ENCODE measurements around the gene TNF.

TNF gene

DNA sequence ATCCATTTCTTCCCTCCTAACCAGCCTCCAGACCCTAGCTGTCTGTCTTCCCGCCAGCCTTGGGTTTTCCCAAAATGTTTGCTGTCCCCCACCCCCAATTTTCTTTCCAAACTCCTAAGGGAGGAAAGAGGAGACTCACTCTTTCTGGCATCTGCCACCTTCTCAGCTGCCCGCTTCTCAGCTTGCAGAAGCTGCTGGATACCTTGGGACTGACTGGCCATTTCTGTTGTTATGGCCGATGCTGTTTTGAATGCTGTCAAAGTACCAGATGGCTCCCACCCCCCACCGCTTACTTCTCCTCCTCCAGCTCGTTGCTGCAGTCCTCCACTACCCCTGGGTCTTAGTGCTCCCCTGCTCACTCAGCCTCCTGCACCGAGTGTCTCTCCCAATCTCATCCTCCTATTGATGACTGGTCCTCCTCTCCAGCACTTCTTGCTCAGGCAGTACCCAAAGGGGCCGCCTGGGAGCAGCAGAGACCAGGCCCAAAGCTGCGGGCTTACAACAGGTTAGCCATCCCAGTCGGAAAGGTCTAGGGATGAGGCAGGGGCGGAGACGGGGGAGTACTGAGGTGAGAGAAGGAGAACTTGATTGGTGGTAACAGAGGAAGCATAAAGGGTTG lies 28.9 kb upstream of the TNF start, which contains the start of gene ATP6V1G2:
Gene ATP6V1G2, minus strand, starts transcription at position 270 of the 619 bp plus-strand sequence. Its CDS starts 49 bp downstream, at position 221.
- peak within 1 kb of the TSS; percentile 43 for H3K4me3 ChIP-seq (ENCODE audit: severe bottlenecking)
- peak; percentile 78 for ATAC-seq (ENCODE audit: low read depth)

DNA sequence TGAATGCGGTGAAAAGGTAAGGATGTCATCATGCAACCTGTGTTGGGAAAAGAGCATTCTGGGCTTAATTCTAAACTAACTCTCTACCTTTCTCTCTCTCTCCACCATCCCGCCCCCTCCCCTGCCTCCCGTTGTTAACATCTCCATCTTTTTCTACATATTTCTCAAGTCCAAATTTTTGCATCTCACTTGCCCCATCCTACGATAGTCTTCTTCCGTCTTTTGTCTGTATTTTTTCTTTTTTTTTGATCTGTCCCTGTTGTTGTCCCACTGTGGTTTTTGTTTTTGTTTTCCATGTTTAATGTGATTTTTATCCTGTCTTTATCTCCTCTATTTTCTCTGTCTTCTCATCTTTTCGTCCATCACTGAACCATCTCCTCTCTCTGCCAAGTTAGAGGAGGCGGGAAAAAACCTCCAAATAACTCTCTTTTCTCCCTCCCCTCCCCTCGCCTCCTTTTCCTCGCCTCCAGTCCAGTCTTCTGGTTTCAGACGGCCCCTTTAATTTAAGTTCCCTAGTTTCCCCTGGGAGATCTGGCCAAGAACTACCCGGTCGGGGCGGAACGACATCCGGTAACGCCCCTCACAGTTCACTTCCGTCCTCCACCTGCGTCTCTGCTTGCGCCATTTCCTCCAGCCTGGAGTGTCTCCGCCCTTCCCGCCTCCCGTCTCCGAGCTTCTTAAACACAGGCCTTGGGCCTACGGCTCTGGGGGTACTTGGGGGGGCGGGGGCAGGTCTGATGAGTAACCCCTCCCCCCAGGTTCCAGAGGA lies 28.2 kb upstream of the TNF start, which contains the start of gene NFKBIL1:
Gene NFKBIL1, plus strand, starts transcription at position 651 of the 769 bp plus-strand sequence. Its CDS starts 87 bp downstream, at position 738.
- peak; percentile 84 for ATAC-seq (ENCODE audit: low read depth)
- no peaks in the 10 kb centered on the region for H3K9me3 ChIP-seq (ENCODE audit: severe bottlenecking)
- H3K4me3 ChIP-seq (ENCODE audit: severe bottlenecking) = peak within 1 kb of the TSS; percentile 43
- no peaks in the 10 kb centered on the region for H3K27me3 ChIP-seq (ENCODE audit: insufficient read depth, poor library complexity, severe bottlenecking)
- H3K36me3 ChIP-seq (ENCODE audit: low read depth) = peaks cover 47% of the 10 kb centered on the region
- H3K4me1 ChIP-seq (ENCODE audit: insufficient read depth, poor library complexity, severe bottlenecking) = peaks cover 7% of the 10 kb centered on the region
- peak; percentile 94 for DNase-seq (ENCODE audit: low spot score)
- H3K27ac ChIP-seq (ENCODE audit: poor library complexity, severe bottlenecking) = peak within 1 kb of the TSS; percentile 58
- TF ChIP-seq, protein P1, sequence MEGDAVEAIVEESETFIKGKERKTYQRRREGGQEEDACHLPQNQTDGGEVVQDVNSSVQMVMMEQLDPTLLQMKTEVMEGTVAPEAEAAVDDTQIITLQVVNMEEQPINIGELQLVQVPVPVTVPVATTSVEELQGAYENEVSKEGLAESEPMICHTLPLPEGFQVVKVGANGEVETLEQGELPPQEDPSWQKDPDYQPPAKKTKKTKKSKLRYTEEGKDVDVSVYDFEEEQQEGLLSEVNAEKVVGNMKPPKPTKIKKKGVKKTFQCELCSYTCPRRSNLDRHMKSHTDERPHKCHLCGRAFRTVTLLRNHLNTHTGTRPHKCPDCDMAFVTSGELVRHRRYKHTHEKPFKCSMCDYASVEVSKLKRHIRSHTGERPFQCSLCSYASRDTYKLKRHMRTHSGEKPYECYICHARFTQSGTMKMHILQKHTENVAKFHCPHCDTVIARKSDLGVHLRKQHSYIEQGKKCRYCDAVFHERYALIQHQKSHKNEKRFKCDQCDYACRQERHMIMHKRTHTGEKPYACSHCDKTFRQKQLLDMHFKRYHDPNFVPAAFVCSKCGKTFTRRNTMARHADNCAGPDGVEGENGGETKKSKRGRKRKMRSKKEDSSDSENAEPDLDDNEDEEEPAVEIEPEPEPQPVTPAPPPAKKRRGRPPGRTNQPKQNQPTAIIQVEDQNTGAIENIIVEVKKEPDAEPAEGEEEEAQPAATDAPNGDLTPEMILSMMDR (IDR thresholded peaks at IDR 0.05; ENCODE audit: poor library complexity, severe bottlenecking) = peak; percentile 86

More for the DNA sequence above, 28.9 kb upstream of the TNF start, which contains the start of gene ATP6V1G2:
- Histone ChIP-seq H3K27me3 (ENCODE audit: insufficient read depth, poor library complexity, severe bottlenecking) (no peaks in the 10 kb centered on the region), H3K9me3 (ENCODE audit: severe bottlenecking) (no peaks in the 10 kb centered on the region), H3K36me3 (ENCODE audit: low read depth) (peaks cover 41% of the 10 kb centered on the region), H3K27ac (ENCODE audit: poor library complexity, severe bottlenecking) (peak within 1 kb of the TSS; percentile 58), H3K4me1 (ENCODE audit: insufficient read depth, poor library complexity, severe bottlenecking) (peaks cover 7% of the 10 kb centered on the region)
- peak; percentile 94 for DNase-seq (ENCODE audit: low spot score)
- TF ChIP-seq, protein P1 (IDR thresholded peaks at IDR 0.05; ENCODE audit: poor library complexity, severe bottlenecking) = peak; percentile 99

GRCh38 chr6:31547727-31548543 lies 27.4 kb upstream of the TNF start:
- no peaks in the 10 kb centered on the region for H3K9me3 ChIP-seq (ENCODE audit: severe bottlenecking)
- H3K4me1 ChIP-seq (ENCODE audit: insufficient read depth, poor library complexity, severe bottlenecking) = peaks cover 7% of the 10 kb centered on the region
- H3K36me3 ChIP-seq (ENCODE audit: low read depth) = peaks cover 49% of the 10 kb centered on the region
- TF ChIP-seq, protein P1 (IDR thresholded peaks at IDR 0.05; ENCODE audit: poor library complexity, severe bottlenecking) = no peak
- H3K27me3 ChIP-seq (ENCODE audit: insufficient read depth, poor library complexity, severe bottlenecking) = no peaks in the 10 kb centered on the region
- H3K27ac ChIP-seq (ENCODE audit: poor library complexity, severe bottlenecking) = peak overlapping the region; percentile 58
- no peak for DNase-seq (ENCODE audit: low spot score)
- ATAC-seq (ENCODE audit: low read depth) = no peak
- peak overlapping the region; percentile 43 for H3K4me3 ChIP-seq (ENCODE audit: severe bottlenecking)

GRCh38 chr6:31548544-31548873 lies 26.9 kb upstream of the TNF start:
- ATAC-seq (ENCODE audit: low read depth) (no peak), DNase-seq (ENCODE audit: low spot score) (no peak)
- H3K27ac ChIP-seq (ENCODE audit: poor library complexity, severe bottlenecking) = peak overlapping the region; percentile 58
- TF ChIP-seq, protein P1 (IDR thresholded peaks at IDR 0.05; ENCODE audit: poor library complexity, severe bottlenecking) = no peak
- peaks cover 7% of the 10 kb centered on the region for H3K4me1 ChIP-seq (ENCODE audit: insufficient read depth, poor library complexity, severe bottlenecking)
- no peaks in the 10 kb centered on the region for H3K9me3 ChIP-seq (ENCODE audit: severe bottlenecking)
- H3K36me3 ChIP-seq (ENCODE audit: low read depth) = peaks cover 51% of the 10 kb centered on the region
- H3K27me3 ChIP-seq (ENCODE audit: insufficient read depth, poor library complexity, severe bottlenecking) = no peaks in the 10 kb centered on the region
- H3K4me3 ChIP-seq (ENCODE audit: severe bottlenecking) = peak overlapping the region; percentile 43
